Neural cell (in vitro differentiated cells): ENCODE results near the gene UGT1A8. TPM values are rescaled to one million over a fixed set of nuclear protein-coding genes. Genes with fewer than 3 reads are reported as not detected.

Source experiments
- H2AFZ ChIP-seq: fragments of 200-600, 300-800 bp; sonication (generic), shearing (Covaris generic); 2 replicates; pipeline ENCODE4 v1.6.0; 2014; ENCODE audit warnings: low read depth, mild to moderate bottlenecking, antibody characterized with exemption, low read length, moderate library complexity
- H3F3A ChIP-seq: fragments of 200-600 bp; shearing (Covaris generic); 2 replicates; pipeline ENCODE4 v1.6.1; 2016; ENCODE audit warnings: mild to moderate bottlenecking, moderate library complexity, mixed read lengths, antibody characterized with exemption, low read length; ENCODE audit not compliant: insufficient read depth, poor library complexity, severe bottlenecking
- H3K27ac ChIP-seq: fragments of 200-600, 300-800 bp; sonication (generic), shearing (Covaris generic); 2 replicates; pipeline ENCODE4 v1.5.1; 2014; ENCODE audit warnings: mild to moderate bottlenecking, low read length, moderate library complexity
- H3K27me3 ChIP-seq: fragments of 300-800, 200-600 bp; sonication (generic), shearing (Covaris generic); 2 replicates; pipeline ENCODE4 v1.6.0; 2014; ENCODE audit warnings: mild to moderate bottlenecking, low read depth, low read length, moderate library complexity; ENCODE audit not compliant: insufficient read depth
- H3K36me3 ChIP-seq: fragments of 300-800, 200-600 bp; sonication (generic), shearing (Covaris generic); 2 replicates; pipeline ENCODE4 v1.5.1; 2014; ENCODE audit warnings: mild to moderate bottlenecking, antibody characterized with exemption, low read length, moderate library complexity; ENCODE audit not compliant: insufficient read depth
- H3K4me2 ChIP-seq: fragments of 300-800, 200-600 bp; sonication (generic), shearing (Covaris generic); 2 replicates; pipeline ENCODE4 v1.6.0; 2014; ENCODE audit warnings: mild to moderate bottlenecking, low read length
- H3K4me3 ChIP-seq: fragments of 300-800, 200-600 bp; sonication (generic), shearing (Covaris generic); 2 replicates; pipeline ENCODE4 v1.5.1; 2014; ENCODE audit warnings: mild to moderate bottlenecking, low read length, moderate library complexity
- H3K79me2 ChIP-seq: fragments of 200-600 bp; shearing (Covaris generic); replicated peaks from 2 replicates; pipeline ENCODE4 v1.6.0; 2014; ENCODE audit warnings: mild to moderate bottlenecking, low read length, moderate library complexity; ENCODE audit not compliant: insufficient read depth
- H3K9ac ChIP-seq: fragments of 300-800, 200-600 bp; sonication (generic), shearing (Covaris generic); 2 replicates; pipeline ENCODE4 v1.6.1; 2016; ENCODE audit warnings: mild to moderate bottlenecking, low read length, mixed read lengths
- H3K9me2 ChIP-seq: fragments of 200-600 bp; shearing (Covaris generic); 2 replicates; pipeline ENCODE4 v1.6.1; 2016; ENCODE audit warnings: mild to moderate bottlenecking, low read length, mixed read lengths; ENCODE audit not compliant: insufficient read depth
- H3K9me3 ChIP-seq: fragments of 200-600, 300-800 bp; sonication (generic), shearing (Covaris generic); 2 replicates; pipeline ENCODE4 v1.6.1; 2016; ENCODE audit warnings: mild to moderate bottlenecking, mixed run types, low read length, moderate library complexity, mixed read lengths
- H4K20me1 ChIP-seq: fragments of 200-600 bp; shearing (Covaris generic); 2 replicates; pipeline ENCODE4 v1.6.1; 2016; ENCODE audit warnings: mild to moderate bottlenecking, mixed run types; ENCODE audit not compliant: insufficient read depth
- EP300 ChIP-seq: fragments of 450-650 bp; conservative IDR thresholded peaks from 2 replicates; pipeline ENCODE4 v1.6.1; 2014; ENCODE audit warnings: antibody characterized with exemption, mild to moderate bottlenecking, moderate library complexity; ENCODE audit not compliant: poor library complexity, severe bottlenecking
- EZH2 ChIP-seq: fragments of 200-600, 300-800 bp; shearing (Covaris generic), sonication (generic); IDR thresholded peaks from 2 replicates; pipeline ENCODE4 v1.6.1; 2014; ENCODE audit warnings: antibody characterized with exemption, low read length, borderline replicate concordance, mild to moderate bottlenecking; ENCODE audit not compliant: insufficient read depth, poor library complexity, severe bottlenecking
- MXI1 ChIP-seq: fragments of 450-650 bp; conservative IDR thresholded peaks from 2 replicates; pipeline ENCODE4 v1.6.1; 2014; ENCODE audit warnings: antibody characterized with exemption, mild to moderate bottlenecking; ENCODE audit not compliant: poor library complexity, severe bottlenecking
- POLR2AphosphoS5 ChIP-seq: IDR thresholded peaks from 2 replicates; pipeline ENCODE4 v1.6.1; 2012
- RAD21 ChIP-seq: fragments of 450-650 bp; conservative IDR thresholded peaks from 2 replicates; pipeline ENCODE4 v1.6.1; 2014; ENCODE audit warnings: antibody characterized with exemption, mild to moderate bottlenecking, moderate library complexity
- SMC3 ChIP-seq: fragments of 450-650 bp; conservative IDR thresholded peaks from 2 replicates; pipeline ENCODE4 v1.6.1; 2014; ENCODE audit warnings: antibody characterized with exemption, mild to moderate bottlenecking, moderate library complexity; ENCODE audit not compliant: poor library complexity
- TAF1 ChIP-seq: IDR thresholded peaks from 2 replicates; pipeline ENCODE4 v1.6.1; 2012; ENCODE audit warnings: low read depth
- polyA plus RNA-seq: library from polyadenylated mRNA; depleted of rRNA; stranded (reverse); fragments of >200 nt; gene quantifications from 2 replicates; pipeline ENCODE4 v1.2.3, GENCODE V29; 2014
- TF ChIP-seq, protein P1 (sequence below): fragments of 450-650 bp; IDR thresholded peaks from 2 replicates; pipeline ENCODE4 v1.5.1; 2014; ENCODE audit warnings: antibody characterized with exemption, mild to moderate bottlenecking, moderate library complexity; ENCODE audit not compliant: poor library complexity, severe bottlenecking
- TF ChIP-seq, protein P2 (sequence below): IDR thresholded peaks from 2 replicates; pipeline ENCODE4 v1.6.1; 2012; ENCODE audit warnings: borderline replicate concordance

Gene UGT1A8
- polyA plus RNA-seq, 1 donor from 2014 or later = not detected

GRCh38 chr2:233764264-233764663, 146.8 kb downstream of the UGT1A8 start:
- H3K27me3 ChIP-seq = no peaks in the 10 kb centered on the region
- no peaks in the 10 kb centered on the region for H3K79me2 ChIP-seq
- H3K36me3 ChIP-seq = no peaks in the 10 kb centered on the region
- H3K9me3 ChIP-seq = no peaks in the 10 kb centered on the region
- no peak overlapping the region for H3K9ac ChIP-seq
- no peak overlapping the region for H3K4me2 ChIP-seq
- no peak overlapping the region for H2AFZ ChIP-seq
- no peaks in the 10 kb centered on the region for H4K20me1 ChIP-seq
- H3F3A ChIP-seq = no peaks in the 10 kb centered on the region
- H3K27ac ChIP-seq = no peak overlapping the region
- TF ChIP-seq TAF1 (no peak), POLR2AphosphoS5 (no peak), EZH2 (no peak), EP300 (no peak), MXI1 (no peak), RAD21 (no peak), SMC3 (no peak)
- TF ChIP-seq, protein P1, sequence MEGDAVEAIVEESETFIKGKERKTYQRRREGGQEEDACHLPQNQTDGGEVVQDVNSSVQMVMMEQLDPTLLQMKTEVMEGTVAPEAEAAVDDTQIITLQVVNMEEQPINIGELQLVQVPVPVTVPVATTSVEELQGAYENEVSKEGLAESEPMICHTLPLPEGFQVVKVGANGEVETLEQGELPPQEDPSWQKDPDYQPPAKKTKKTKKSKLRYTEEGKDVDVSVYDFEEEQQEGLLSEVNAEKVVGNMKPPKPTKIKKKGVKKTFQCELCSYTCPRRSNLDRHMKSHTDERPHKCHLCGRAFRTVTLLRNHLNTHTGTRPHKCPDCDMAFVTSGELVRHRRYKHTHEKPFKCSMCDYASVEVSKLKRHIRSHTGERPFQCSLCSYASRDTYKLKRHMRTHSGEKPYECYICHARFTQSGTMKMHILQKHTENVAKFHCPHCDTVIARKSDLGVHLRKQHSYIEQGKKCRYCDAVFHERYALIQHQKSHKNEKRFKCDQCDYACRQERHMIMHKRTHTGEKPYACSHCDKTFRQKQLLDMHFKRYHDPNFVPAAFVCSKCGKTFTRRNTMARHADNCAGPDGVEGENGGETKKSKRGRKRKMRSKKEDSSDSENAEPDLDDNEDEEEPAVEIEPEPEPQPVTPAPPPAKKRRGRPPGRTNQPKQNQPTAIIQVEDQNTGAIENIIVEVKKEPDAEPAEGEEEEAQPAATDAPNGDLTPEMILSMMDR = no peak
- TF ChIP-seq, protein P2, sequence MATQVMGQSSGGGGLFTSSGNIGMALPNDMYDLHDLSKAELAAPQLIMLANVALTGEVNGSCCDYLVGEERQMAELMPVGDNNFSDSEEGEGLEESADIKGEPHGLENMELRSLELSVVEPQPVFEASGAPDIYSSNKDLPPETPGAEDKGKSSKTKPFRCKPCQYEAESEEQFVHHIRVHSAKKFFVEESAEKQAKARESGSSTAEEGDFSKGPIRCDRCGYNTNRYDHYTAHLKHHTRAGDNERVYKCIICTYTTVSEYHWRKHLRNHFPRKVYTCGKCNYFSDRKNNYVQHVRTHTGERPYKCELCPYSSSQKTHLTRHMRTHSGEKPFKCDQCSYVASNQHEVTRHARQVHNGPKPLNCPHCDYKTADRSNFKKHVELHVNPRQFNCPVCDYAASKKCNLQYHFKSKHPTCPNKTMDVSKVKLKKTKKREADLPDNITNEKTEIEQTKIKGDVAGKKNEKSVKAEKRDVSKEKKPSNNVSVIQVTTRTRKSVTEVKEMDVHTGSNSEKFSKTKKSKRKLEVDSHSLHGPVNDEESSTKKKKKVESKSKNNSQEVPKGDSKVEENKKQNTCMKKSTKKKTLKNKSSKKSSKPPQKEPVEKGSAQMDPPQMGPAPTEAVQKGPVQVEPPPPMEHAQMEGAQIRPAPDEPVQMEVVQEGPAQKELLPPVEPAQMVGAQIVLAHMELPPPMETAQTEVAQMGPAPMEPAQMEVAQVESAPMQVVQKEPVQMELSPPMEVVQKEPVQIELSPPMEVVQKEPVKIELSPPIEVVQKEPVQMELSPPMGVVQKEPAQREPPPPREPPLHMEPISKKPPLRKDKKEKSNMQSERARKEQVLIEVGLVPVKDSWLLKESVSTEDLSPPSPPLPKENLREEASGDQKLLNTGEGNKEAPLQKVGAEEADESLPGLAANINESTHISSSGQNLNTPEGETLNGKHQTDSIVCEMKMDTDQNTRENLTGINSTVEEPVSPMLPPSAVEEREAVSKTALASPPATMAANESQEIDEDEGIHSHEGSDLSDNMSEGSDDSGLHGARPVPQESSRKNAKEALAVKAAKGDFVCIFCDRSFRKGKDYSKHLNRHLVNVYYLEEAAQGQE = no peak
- no peaks in the 10 kb centered on the region for H3K9me2 ChIP-seq
- H3K4me3 ChIP-seq = no peak overlapping the region

- TF ChIP-seq RAD21 (no peak), EZH2 (no peak)
- Histone ChIP-seq H3K4me3 (no peak overlapping the region), H4K20me1 (no peaks in the 10 kb centered on the region), H3K9me3 (no peaks in the 10 kb centered on the region), H3K9ac (no peak overlapping the region), H3K27ac (no peak overlapping the region), H3K27me3 (no peaks in the 10 kb centered on the region), H2AFZ (no peak overlapping the region), H3K4me2 (no peak overlapping the region), H3K79me2 (no peaks in the 10 kb centered on the region), H3F3A (no peaks in the 10 kb centered on the region), H3K9me2 (no peaks in the 10 kb centered on the region), H3K36me3 (no peaks in the 10 kb centered on the region)
These were observed 147.3 kb downstream of the UGT1A8 start for GRCh38 chr2:233764761-233765160.

DNA sequence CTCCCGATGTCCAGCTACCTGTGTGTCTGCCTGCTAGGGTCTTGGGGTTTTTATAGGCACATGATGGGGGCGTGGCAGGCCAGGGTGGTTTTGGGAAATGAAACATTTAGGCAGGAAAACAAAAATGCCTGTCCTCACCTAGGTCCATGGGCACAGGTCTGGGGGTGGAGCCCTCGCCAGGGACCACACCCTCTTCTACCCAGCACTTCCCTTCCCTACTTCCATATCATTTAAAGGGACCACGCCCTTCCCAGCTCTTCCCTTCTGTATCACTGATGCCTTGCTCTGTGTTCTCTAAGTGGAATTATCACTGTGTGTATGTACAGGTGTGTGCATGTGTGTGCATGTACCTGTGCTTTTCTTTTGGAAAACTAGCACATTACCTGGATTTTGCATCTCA, 149.0 kb downstream of the UGT1A8 start:
- no peaks in the 10 kb centered on the region for H3K36me3 ChIP-seq
- no peak overlapping the region for H3K4me2 ChIP-seq
- no peak overlapping the region for H3K27ac ChIP-seq
- no peak overlapping the region for H2AFZ ChIP-seq
- H4K20me1 ChIP-seq = no peaks in the 10 kb centered on the region
- no peaks in the 10 kb centered on the region for H3K9me2 ChIP-seq
- H3K4me3 ChIP-seq = no peak overlapping the region
- no peak overlapping the region for H3K9ac ChIP-seq
- H3K27me3 ChIP-seq = no peaks in the 10 kb centered on the region
- no peaks in the 10 kb centered on the region for H3F3A ChIP-seq
- TF ChIP-seq RAD21 (no peak), EP300 (no peak), POLR2AphosphoS5 (no peak), SMC3 (no peak), TAF1 (no peak), MXI1 (no peak), EZH2 (no peak)
- TF ChIP-seq, protein P1 = no peak
- TF ChIP-seq, protein P2 = no peak
- H3K9me3 ChIP-seq = no peaks in the 10 kb centered on the region
- no peaks in the 10 kb centered on the region for H3K79me2 ChIP-seq
